Measurements from ENCODE around the gene MKRN2. TPM values are rescaled to one million over a fixed set of nuclear protein-coding genes. Genes with fewer than 3 reads are reported as not detected.

Gene MKRN2
- total RNA-seq, 4 donors from 2014 or later, result 21.5 to 28.9 (median 23.6) TPM

- Histone ChIP-seq H3K9me3 (no peaks in the 10 kb centered on the region), H3K36me3 (peaks cover 2 to 93% (median 3%) of the 10 kb centered on the region in 3 donors), H3K4me3 (no peak overlapping the region), H3K27me3 (no peaks in the 10 kb centered on the region), H3K27ac (no peak overlapping the region), H3K4me1 (no peaks in the 10 kb centered on the region)
- TF ChIP-seq POLR2A (IDR thresholded peaks at IDR 0.05), result no peak
- no peak for TF ChIP-seq CTCF (IDR thresholded peaks at IDR 0.05)
- DNase-seq, result no peak
These were observed 25.8 kb downstream of the MKRN2 start for GRCh38 chr3:12582730-12583129.

GRCh38 chr3:12583280-12583679 is 26.4 kb downstream of the MKRN2 start:
- Histone ChIP-seq H3K36me3 (peaks cover 2 to 93% (median 3%) of the 10 kb centered on the region in 3 donors), H3K9me3 (no peaks in the 10 kb centered on the region), H3K27me3 (no peaks in the 10 kb centered on the region), H3K4me3 (no peak overlapping the region), H3K27ac (no peak overlapping the region), H3K4me1 (no peaks in the 10 kb centered on the region)
- no peak for DNase-seq
- TF ChIP-seq POLR2A (IDR thresholded peaks at IDR 0.05), result no peak

- TF ChIP-seq CTCF (IDR thresholded peaks at IDR 0.05) (no peak), POLR2A (IDR thresholded peaks at IDR 0.05) (no peak)
- no peak for DNase-seq
- no peaks in the 10 kb centered on the region for H3K9me3 ChIP-seq
- H3K4me1 ChIP-seq, result no peaks in the 10 kb centered on the region
- H3K27me3 ChIP-seq, result no peaks in the 10 kb centered on the region
- no peak overlapping the region for H3K4me3 ChIP-seq
- no peak overlapping the region for H3K27ac ChIP-seq
- peaks cover 2 to 95% (median 3%) of the 10 kb centered on the region in 3 donors for H3K36me3 ChIP-seq
These were observed 27.2 kb downstream of the MKRN2 start for GRCh38 chr3:12584083-12584482.

GRCh38 chr3:12585181-12585580 is 28.3 kb downstream of the MKRN2 start:
- Histone ChIP-seq H3K4me1 (no peaks in the 10 kb centered on the region), H3K27me3 (no peaks in the 10 kb centered on the region), H3K27ac (no peak overlapping the region), H3K9me3 (no peaks in the 10 kb centered on the region), H3K4me3 (no peak overlapping the region), H3K36me3 (peaks cover 2 to 96% (median 3%) of the 10 kb centered on the region in 3 donors)
- TF ChIP-seq POLR2A (IDR thresholded peaks at IDR 0.05) (no peak), CTCF (IDR thresholded peaks at IDR 0.05) (no peak)
- no peak for DNase-seq

- no peaks in the 10 kb centered on the region for H3K27me3 ChIP-seq
- TF ChIP-seq POLR2A (IDR thresholded peaks at IDR 0.05) (no peak), CTCF (IDR thresholded peaks at IDR 0.05) (no peak)
- peaks cover 2 to 96% (median 3%) of the 10 kb centered on the region in 3 donors for H3K36me3 ChIP-seq
- H3K27ac ChIP-seq, result no peak overlapping the region
- H3K9me3 ChIP-seq, result no peaks in the 10 kb centered on the region
- no peaks in the 10 kb centered on the region for H3K4me1 ChIP-seq
- H3K4me3 ChIP-seq, result no peak overlapping the region
- no peak for DNase-seq
These were observed 29.1 kb downstream of the MKRN2 start for GRCh38 chr3:12585970-12586369.

GRCh38 chr3:12586403-12586802 is 29.5 kb downstream of the MKRN2 start:
- no peaks in the 10 kb centered on the region for H3K9me3 ChIP-seq
- no peaks in the 10 kb centered on the region for H3K27me3 ChIP-seq
- peaks cover 2 to 96% (median 3%) of the 10 kb centered on the region in 3 donors for H3K36me3 ChIP-seq
- H3K27ac ChIP-seq, result no peak overlapping the region
- H3K4me1 ChIP-seq, result no peaks in the 10 kb centered on the region
- TF ChIP-seq POLR2A (IDR thresholded peaks at IDR 0.05) (no peak), CTCF (IDR thresholded peaks at IDR 0.05) (no peak)
- DNase-seq, result no peak
- H3K4me3 ChIP-seq, result no peak overlapping the region

Measured in Peyer's patch (tissue), 4 donors.